Measurements from ENCODE around the gene HES3.
A peak's percentile ranks its signal among the peaks of the same experiment; 100 is the strongest.

Gene HES3

GRCh38 chr1:6248932-6249738 lies 5.2 kb downstream of the HES3 start:
- no peaks in the 10 kb centered on the region for H3K9me3 ChIP-seq (ENCODE audit: control insufficient read depth in 1 of 2, low read length in 2 of 2)
- H3K27me3 ChIP-seq (ENCODE audit: low read depth, low read length) = peaks cover 28% of the 10 kb centered on the region
- no peak overlapping the region for H3K27ac ChIP-seq (ENCODE audit: low read length)
- H3K4me3 ChIP-seq (ENCODE audit: low read depth in 1 of 2, low read length in 2 of 2) = peak overlapping the region in 1 of 2 donors; percentile 32
- peaks cover 0 to 32% of the 10 kb centered on the region in 2 donors for H3K4me1 ChIP-seq (ENCODE audit: control insufficient read depth in 1 of 2, insufficient read depth in 2 of 2, low read length in 2 of 2)
- H3K36me3 ChIP-seq (ENCODE audit: control insufficient read depth in 1 of 2, insufficient read depth in 2 of 2, low read length in 2 of 2) = peaks cover 0 to 9% of the 10 kb centered on the region in 2 donors

- Histone ChIP-seq H3K27ac (ENCODE audit: low read length) (no peak overlapping the region), H3K9me3 (ENCODE audit: control insufficient read depth in 1 of 2, low read length in 2 of 2) (no peaks in the 10 kb centered on the region), H3K27me3 (ENCODE audit: low read depth, low read length) (peaks cover 22% of the 10 kb centered on the region), H3K36me3 (ENCODE audit: control insufficient read depth in 1 of 2, insufficient read depth in 2 of 2, low read length in 2 of 2) (peaks cover 0 to 16% of the 10 kb centered on the region in 2 donors), H3K4me3 (ENCODE audit: low read depth in 1 of 2, low read length in 2 of 2) (no peak overlapping the region), H3K4me1 (ENCODE audit: control insufficient read depth in 1 of 2, insufficient read depth in 2 of 2, low read length in 2 of 2) (peaks cover 0 to 32% of the 10 kb centered on the region in 2 donors)
Measured at GRCh38 chr1:6249739-6250689, 6.0 kb downstream of the HES3 start.

- H3K36me3 ChIP-seq (ENCODE audit: control insufficient read depth in 1 of 2, insufficient read depth in 2 of 2, low read length in 2 of 2) = peaks cover 0 to 16% of the 10 kb centered on the region in 2 donors
- H3K4me1 ChIP-seq (ENCODE audit: control insufficient read depth in 1 of 2, insufficient read depth in 2 of 2, low read length in 2 of 2) = peaks cover 0 to 20% of the 10 kb centered on the region in 2 donors
- no peak overlapping the region for H3K4me3 ChIP-seq (ENCODE audit: low read depth in 1 of 2, low read length in 2 of 2)
- H3K9me3 ChIP-seq (ENCODE audit: control insufficient read depth in 1 of 2, low read length in 2 of 2) = no peaks in the 10 kb centered on the region
- H3K27me3 ChIP-seq (ENCODE audit: low read depth, low read length) = peaks cover 18% of the 10 kb centered on the region
- no peak overlapping the region for H3K27ac ChIP-seq (ENCODE audit: low read length)
Measured at GRCh38 chr1:6251233-6251632, 7.3 kb downstream of the HES3 start.

GRCh38 chr1:6251681-6252373 lies 7.8 kb downstream of the HES3 start:
- Histone ChIP-seq H3K27me3 (ENCODE audit: low read depth, low read length) (peaks cover 14% of the 10 kb centered on the region), H3K9me3 (ENCODE audit: control insufficient read depth in 1 of 2, low read length in 2 of 2) (no peaks in the 10 kb centered on the region), H3K4me1 (ENCODE audit: control insufficient read depth in 1 of 2, insufficient read depth in 2 of 2, low read length in 2 of 2) (peaks cover 0 to 14% of the 10 kb centered on the region in 2 donors), H3K36me3 (ENCODE audit: control insufficient read depth in 1 of 2, insufficient read depth in 2 of 2, low read length in 2 of 2) (peaks cover 0 to 16% of the 10 kb centered on the region in 2 donors), H3K27ac (ENCODE audit: low read length) (no peak overlapping the region), H3K4me3 (ENCODE audit: low read depth in 1 of 2, low read length in 2 of 2) (no peak overlapping the region)

GRCh38 chr1:6252374-6252710 lies 8.4 kb downstream of the HES3 start:
- no peak overlapping the region for H3K27ac ChIP-seq (ENCODE audit: low read length)

GRCh38 chr1:6253380-6253779 lies 9.4 kb downstream of the HES3 start:
- Histone ChIP-seq H3K36me3 (ENCODE audit: control insufficient read depth in 1 of 2, insufficient read depth in 2 of 2, low read length in 2 of 2) (peaks cover 0 to 16% of the 10 kb centered on the region in 2 donors), H3K9me3 (ENCODE audit: control insufficient read depth in 1 of 2, low read length in 2 of 2) (no peaks in the 10 kb centered on the region), H3K4me1 (ENCODE audit: control insufficient read depth in 1 of 2, insufficient read depth in 2 of 2, low read length in 2 of 2) (peaks cover 0 to 12% of the 10 kb centered on the region in 2 donors), H3K27me3 (ENCODE audit: low read depth, low read length) (peaks cover 13% of the 10 kb centered on the region), H3K4me3 (ENCODE audit: low read depth in 1 of 2, low read length in 2 of 2) (no peak overlapping the region), H3K27ac (ENCODE audit: low read length) (no peak overlapping the region)

More at GRCh38 chr1:6252374-6252710, 8.4 kb downstream of the HES3 start:
- no peak overlapping the region for H3K4me3 ChIP-seq (ENCODE audit: low read depth in 1 of 2, low read length in 2 of 2)
- H3K27me3 ChIP-seq (ENCODE audit: low read depth, low read length) = peaks cover 14% of the 10 kb centered on the region
- peaks cover 0 to 12% of the 10 kb centered on the region in 2 donors for H3K4me1 ChIP-seq (ENCODE audit: control insufficient read depth in 1 of 2, insufficient read depth in 2 of 2, low read length in 2 of 2)
- H3K9me3 ChIP-seq (ENCODE audit: control insufficient read depth in 1 of 2, low read length in 2 of 2) = no peaks in the 10 kb centered on the region
- H3K36me3 ChIP-seq (ENCODE audit: control insufficient read depth in 1 of 2, insufficient read depth in 2 of 2, low read length in 2 of 2) = peaks cover 0 to 16% of the 10 kb centered on the region in 2 donors

GRCh38 chr1:6254691-6255090 lies 10.7 kb downstream of the HES3 start:
- no peaks in the 10 kb centered on the region for H3K9me3 ChIP-seq (ENCODE audit: control insufficient read depth in 1 of 2, low read length in 2 of 2)
- peaks cover 9% of the 10 kb centered on the region for H3K27me3 ChIP-seq (ENCODE audit: low read depth, low read length)
- H3K4me1 ChIP-seq (ENCODE audit: control insufficient read depth in 1 of 2, insufficient read depth in 2 of 2, low read length in 2 of 2) = peaks cover 0 to 14% of the 10 kb centered on the region in 2 donors
- no peak overlapping the region for H3K4me3 ChIP-seq (ENCODE audit: low read depth in 1 of 2, low read length in 2 of 2)
- H3K36me3 ChIP-seq (ENCODE audit: control insufficient read depth in 1 of 2, insufficient read depth in 2 of 2, low read length in 2 of 2) = peaks cover 0 to 16% of the 10 kb centered on the region in 2 donors
- H3K27ac ChIP-seq (ENCODE audit: low read length) = no peak overlapping the region

- Histone ChIP-seq H3K36me3 (ENCODE audit: control insufficient read depth in 1 of 2, insufficient read depth in 2 of 2, low read length in 2 of 2) (peaks cover 0 to 16% of the 10 kb centered on the region in 2 donors), H3K4me3 (ENCODE audit: low read depth in 1 of 2, low read length in 2 of 2) (no peak overlapping the region), H3K27ac (ENCODE audit: low read length) (no peak overlapping the region), H3K9me3 (ENCODE audit: control insufficient read depth in 1 of 2, low read length in 2 of 2) (no peaks in the 10 kb centered on the region), H3K4me1 (ENCODE audit: control insufficient read depth in 1 of 2, insufficient read depth in 2 of 2, low read length in 2 of 2) (peaks cover 0 to 15% of the 10 kb centered on the region in 2 donors), H3K27me3 (ENCODE audit: low read depth, low read length) (no peaks in the 10 kb centered on the region)
Measured at GRCh38 chr1:6256645-6257044, 12.7 kb downstream of the HES3 start.

- Histone ChIP-seq H3K27ac (ENCODE audit: low read length) (no peak overlapping the region), H3K4me3 (ENCODE audit: low read depth in 1 of 2, low read length in 2 of 2) (no peak overlapping the region), H3K9me3 (ENCODE audit: control insufficient read depth in 1 of 2, low read length in 2 of 2) (no peaks in the 10 kb centered on the region), H3K27me3 (ENCODE audit: low read depth, low read length) (no peaks in the 10 kb centered on the region), H3K36me3 (ENCODE audit: control insufficient read depth in 1 of 2, insufficient read depth in 2 of 2, low read length in 2 of 2) (peaks cover 0 to 16% of the 10 kb centered on the region in 2 donors), H3K4me1 (ENCODE audit: control insufficient read depth in 1 of 2, insufficient read depth in 2 of 2, low read length in 2 of 2) (peaks cover 0 to 15% of the 10 kb centered on the region in 2 donors)
Measured at GRCh38 chr1:6257541-6258069, 13.6 kb downstream of the HES3 start.

- H3K4me1 ChIP-seq (ENCODE audit: control insufficient read depth in 1 of 2, insufficient read depth in 2 of 2, low read length in 2 of 2) = peaks cover 0 to 21% of the 10 kb centered on the region in 2 donors
- no peaks in the 10 kb centered on the region for H3K27me3 ChIP-seq (ENCODE audit: low read depth, low read length)
- no peak overlapping the region for H3K27ac ChIP-seq (ENCODE audit: low read length)
Measured at GRCh38 chr1:6258675-6259074, 14.7 kb downstream of the HES3 start.

More at GRCh38 chr1:6258675-6259074, 14.7 kb downstream of the HES3 start:
- H3K4me3 ChIP-seq (ENCODE audit: low read depth in 1 of 2, low read length in 2 of 2) = no peak overlapping the region
- H3K36me3 ChIP-seq (ENCODE audit: control insufficient read depth in 1 of 2, insufficient read depth in 2 of 2, low read length in 2 of 2) = peaks cover 0 to 12% of the 10 kb centered on the region in 2 donors
- no peaks in the 10 kb centered on the region for H3K9me3 ChIP-seq (ENCODE audit: control insufficient read depth in 1 of 2, low read length in 2 of 2)
